Measurements from ENCODE around the gene NDUFAF8.

The NDUFAF8 gene

DNA sequence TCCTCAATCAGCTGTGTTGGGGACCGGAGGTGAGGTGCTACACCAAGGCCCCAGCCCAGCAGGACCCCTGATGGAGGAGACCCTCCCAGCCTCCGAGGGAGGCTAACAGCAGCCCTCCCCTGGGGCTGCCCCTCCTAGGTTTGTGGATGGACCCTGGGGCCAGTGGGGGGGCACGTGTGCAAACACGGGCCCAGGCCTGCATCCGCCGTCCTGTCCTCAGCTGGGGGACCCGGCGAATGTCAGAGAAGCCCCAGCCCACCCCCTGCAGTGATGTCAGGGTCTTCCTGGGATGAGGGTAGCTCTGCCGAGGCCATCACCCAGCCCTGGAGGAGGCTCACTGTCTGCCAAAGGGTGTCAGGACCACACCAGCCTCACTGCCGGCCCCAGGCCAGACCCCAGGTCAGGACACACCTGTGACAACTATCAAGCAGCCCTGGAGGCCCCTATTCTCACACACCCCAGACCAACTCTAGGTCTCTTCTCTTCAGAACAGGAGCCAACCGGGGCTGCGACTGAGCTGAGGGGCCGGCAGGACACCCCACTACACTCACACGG lies 43.1 kb upstream of the NDUFAF8 start:
- Mint-ChIP-seq H3K36me3 (ENCODE audit: low read depth) (no peaks in the 10 kb centered on the region), H3K4me1 (no peaks in the 10 kb centered on the region), H3K27me3 (ENCODE audit: low read depth, poor library complexity) (no peaks in the 10 kb centered on the region), H3K4me3 (no peak overlapping the region), H3K27ac (no peak overlapping the region), H3K9me3 (no peaks in the 10 kb centered on the region)
- DNase-seq = no peak
- TF ChIP-seq, protein P1, sequence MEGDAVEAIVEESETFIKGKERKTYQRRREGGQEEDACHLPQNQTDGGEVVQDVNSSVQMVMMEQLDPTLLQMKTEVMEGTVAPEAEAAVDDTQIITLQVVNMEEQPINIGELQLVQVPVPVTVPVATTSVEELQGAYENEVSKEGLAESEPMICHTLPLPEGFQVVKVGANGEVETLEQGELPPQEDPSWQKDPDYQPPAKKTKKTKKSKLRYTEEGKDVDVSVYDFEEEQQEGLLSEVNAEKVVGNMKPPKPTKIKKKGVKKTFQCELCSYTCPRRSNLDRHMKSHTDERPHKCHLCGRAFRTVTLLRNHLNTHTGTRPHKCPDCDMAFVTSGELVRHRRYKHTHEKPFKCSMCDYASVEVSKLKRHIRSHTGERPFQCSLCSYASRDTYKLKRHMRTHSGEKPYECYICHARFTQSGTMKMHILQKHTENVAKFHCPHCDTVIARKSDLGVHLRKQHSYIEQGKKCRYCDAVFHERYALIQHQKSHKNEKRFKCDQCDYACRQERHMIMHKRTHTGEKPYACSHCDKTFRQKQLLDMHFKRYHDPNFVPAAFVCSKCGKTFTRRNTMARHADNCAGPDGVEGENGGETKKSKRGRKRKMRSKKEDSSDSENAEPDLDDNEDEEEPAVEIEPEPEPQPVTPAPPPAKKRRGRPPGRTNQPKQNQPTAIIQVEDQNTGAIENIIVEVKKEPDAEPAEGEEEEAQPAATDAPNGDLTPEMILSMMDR (IDR thresholded peaks at IDR 0.05) = no peak

DNA sequence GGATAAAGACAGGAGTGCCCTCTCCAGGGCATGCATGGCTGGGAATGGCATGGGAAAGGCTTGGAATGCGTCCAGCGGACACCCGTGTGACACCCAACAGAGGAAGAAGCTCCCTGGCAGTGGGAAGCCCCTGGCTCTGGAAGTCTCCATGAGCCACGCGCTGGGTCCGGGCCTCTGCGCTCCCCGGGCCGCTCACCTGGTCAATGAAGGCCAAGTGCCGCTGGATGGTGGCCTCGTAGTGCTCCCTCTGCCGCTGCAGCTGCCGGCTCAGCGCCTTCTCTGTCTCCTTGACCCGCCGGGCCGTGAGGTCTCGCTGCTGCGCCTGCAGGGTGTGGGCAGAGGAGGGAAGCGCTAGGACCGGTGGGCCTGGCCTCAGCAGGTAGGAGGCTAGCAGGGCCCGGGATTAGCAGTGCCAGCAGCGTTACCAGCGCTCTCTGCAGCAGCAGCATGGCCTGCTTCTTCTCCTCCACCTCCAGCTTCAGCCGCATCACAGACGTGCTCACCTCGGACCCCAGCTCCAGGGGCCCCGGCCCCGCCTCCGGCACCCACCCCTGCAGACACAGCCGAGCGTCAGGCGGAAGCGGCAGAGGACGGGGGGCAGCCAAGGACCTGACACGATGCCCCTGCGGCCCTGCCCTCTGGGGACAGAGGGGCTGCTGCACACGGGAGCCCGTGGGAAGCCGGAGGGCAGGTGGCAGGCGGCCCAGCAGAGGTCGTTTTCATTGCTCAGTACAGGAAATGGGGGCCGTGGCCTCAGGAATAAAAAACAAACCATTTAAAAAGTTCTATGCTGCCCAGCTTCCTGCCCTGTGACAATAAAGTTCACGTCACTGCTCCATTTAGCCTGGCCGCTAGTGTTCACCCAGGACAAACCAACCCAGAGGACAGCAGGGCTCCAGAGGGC lies 42.4 kb upstream of the NDUFAF8 start:
- TF ChIP-seq, protein P1 (IDR thresholded peaks at IDR 0.05) = no peak
- Mint-ChIP-seq H3K9me3 (no peaks in the 10 kb centered on the region), H3K27me3 (ENCODE audit: low read depth, poor library complexity) (no peaks in the 10 kb centered on the region), H3K27ac (no peak overlapping the region), H3K4me3 (no peak overlapping the region), H3K4me1 (no peaks in the 10 kb centered on the region), H3K36me3 (ENCODE audit: low read depth) (peaks cover 4% of the 10 kb centered on the region)
- DNase-seq = no peak

DNA sequence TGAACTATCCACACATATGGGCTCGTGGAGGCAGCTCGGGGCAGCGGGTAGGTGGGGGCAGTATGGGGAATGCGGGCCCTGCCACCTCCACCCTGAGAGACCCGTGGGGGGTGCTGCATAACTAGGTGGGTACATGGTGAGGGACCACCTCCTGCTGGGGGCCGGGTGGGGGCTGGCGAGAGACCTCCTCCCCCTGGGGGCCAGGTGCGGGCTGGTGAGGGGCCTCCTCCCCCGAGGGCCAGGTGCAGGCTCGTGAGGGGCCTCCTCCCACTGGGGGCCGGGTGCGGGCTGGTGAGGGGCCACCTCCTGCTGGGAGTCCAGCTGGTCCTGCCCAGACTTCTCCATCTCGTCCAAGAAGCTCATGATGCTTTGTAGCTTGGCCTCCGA lies 41.7 kb upstream of the NDUFAF8 start:
- no peak overlapping the region for H3K27ac Mint-ChIP-seq
- H3K9me3 Mint-ChIP-seq = no peaks in the 10 kb centered on the region
- H3K27me3 Mint-ChIP-seq (ENCODE audit: low read depth, poor library complexity) = no peaks in the 10 kb centered on the region
- peaks cover 8% of the 10 kb centered on the region for H3K36me3 Mint-ChIP-seq (ENCODE audit: low read depth)
- H3K4me1 Mint-ChIP-seq = no peaks in the 10 kb centered on the region
- no peak overlapping the region for H3K4me3 Mint-ChIP-seq
- TF ChIP-seq, protein P1 (IDR thresholded peaks at IDR 0.05) = no peak
- no peak for DNase-seq

DNA sequence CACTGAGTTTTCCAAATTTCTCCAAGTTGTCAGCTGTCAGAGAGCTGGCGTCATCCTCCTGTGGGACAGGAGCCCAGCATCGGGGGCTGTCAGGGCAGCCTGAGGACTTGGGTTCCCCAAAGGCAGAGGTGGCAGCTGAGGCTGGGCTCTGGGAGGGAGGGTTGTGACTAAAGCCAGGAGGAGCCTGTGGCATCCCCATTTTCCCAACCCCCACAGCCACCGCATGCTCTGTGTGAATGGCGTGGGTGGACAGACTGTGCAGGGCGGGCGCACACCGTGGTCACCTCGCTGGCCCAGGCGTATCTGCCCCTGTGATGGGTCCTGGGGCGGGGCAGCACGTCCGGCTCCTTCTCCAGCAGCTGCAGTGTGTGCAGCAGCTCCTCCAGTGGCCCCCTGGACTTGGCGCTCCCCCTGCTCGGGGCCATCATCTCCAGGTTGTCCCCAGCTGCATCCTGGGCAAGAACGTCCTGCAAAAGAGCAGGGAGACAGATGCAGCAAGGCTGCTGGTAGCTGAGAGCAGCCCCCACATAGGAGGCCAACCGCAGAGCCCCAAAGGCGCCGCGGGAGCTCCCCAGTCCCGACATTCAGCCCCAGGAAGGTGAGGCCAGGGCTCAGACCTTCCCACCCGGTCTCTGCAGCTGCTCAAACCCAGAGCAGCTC lies 41.2 kb upstream of the NDUFAF8 start:
- H3K4me1 Mint-ChIP-seq = no peaks in the 10 kb centered on the region
- H3K9me3 Mint-ChIP-seq = no peaks in the 10 kb centered on the region
- no peak for DNase-seq
- TF ChIP-seq, protein P1 (IDR thresholded peaks at IDR 0.05) = no peak
- no peak overlapping the region for H3K27ac Mint-ChIP-seq
- no peaks in the 10 kb centered on the region for H3K27me3 Mint-ChIP-seq (ENCODE audit: low read depth, poor library complexity)
- no peak overlapping the region for H3K4me3 Mint-ChIP-seq
- peaks cover 11% of the 10 kb centered on the region for H3K36me3 Mint-ChIP-seq (ENCODE audit: low read depth)

DNA sequence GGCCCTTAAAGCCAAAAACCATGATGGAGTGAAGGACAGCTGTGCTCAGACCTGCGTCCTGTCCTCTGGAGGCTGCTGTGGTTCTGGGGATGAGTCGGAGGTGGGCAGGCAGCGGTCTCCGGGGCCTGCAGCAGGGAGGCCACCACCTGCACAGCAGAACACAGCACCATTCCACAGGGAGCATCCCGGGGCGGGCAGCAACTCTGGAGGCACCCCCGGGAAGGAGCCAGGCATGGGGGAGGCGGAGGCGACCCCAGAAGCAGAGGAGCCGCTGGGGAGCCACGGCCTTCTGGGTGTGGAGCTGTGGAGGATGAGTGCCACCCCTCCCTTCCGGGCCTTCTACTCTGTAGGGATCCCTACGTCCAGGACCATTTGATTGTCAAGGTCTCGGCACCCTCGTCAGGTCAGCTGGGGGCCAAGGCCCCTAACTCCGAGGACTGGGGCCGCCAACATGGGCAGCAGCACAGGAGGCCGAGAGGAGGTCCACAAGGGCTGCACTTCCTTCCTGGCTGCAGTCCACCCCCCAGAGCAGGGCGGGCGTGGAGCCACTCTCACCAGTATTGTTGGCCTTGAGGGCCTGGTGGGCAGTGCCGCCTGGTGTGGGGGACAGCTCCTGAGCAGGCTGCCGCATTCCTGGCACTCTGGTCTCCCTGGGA lies 40.2 kb upstream of the NDUFAF8 start:
- Mint-ChIP-seq H3K36me3 (ENCODE audit: low read depth) (peaks cover 11% of the 10 kb centered on the region), H3K9me3 (no peaks in the 10 kb centered on the region), H3K27ac (no peak overlapping the region), H3K4me1 (no peaks in the 10 kb centered on the region), H3K27me3 (ENCODE audit: low read depth, poor library complexity) (no peaks in the 10 kb centered on the region), H3K4me3 (no peak overlapping the region)
- TF ChIP-seq, protein P1 (IDR thresholded peaks at IDR 0.05) = no peak
- no peak for DNase-seq

Measured in nephron progenitor cell (in vitro differentiated cells).